HepG2 (cell line): ENCODE measurements around the gene PCBP4. TPM values are rescaled to one million over a fixed set of nuclear protein-coding genes. Genes with fewer than 3 reads are reported as not detected.

Experiments used
- ATAC-seq: fragments of 200-7000 bp; cut with Tn5 transposase; 3 replicates; pipeline ENCODE4 v1.9.1; 2020; ENCODE audit warnings: mild to moderate bottlenecking, moderate library complexity
- Bru-seq: library from RNA; stranded (reverse); fragments of 400-500 nt; gene quantifications from one replicate; lab custom pipeline; 2021; lab: Mats Ljungman, UMichigan
- BruChase-seq, 2 experiments: library from RNA; stranded (reverse); fragments of 400-500 nt; gene quantifications; one replicate each; lab custom pipeline; 2021; lab: Mats Ljungman, UMichigan
- BruUV-seq: library from RNA; stranded (reverse); fragments of 400-500 nt; replicated peaks from 2 replicates; lab custom pipeline; 2021; lab: Mats Ljungman, UMichigan
- CTCF ChIA-PET: fragments of 300-600 bp; formaldehyde crosslinking; extraction: SDS; loops from one replicate; lab custom pipeline; 2021; ENCODE audit warnings: low total read pairs, inconsistent platforms, low intra/inter-chr PET ratio; lab: Yijun Ruan, JAX
- POLR2A ChIA-PET: fragments of 350-600 bp; sonication (Branson Sonifier 250); formaldehyde crosslinking; loops from one replicate; lab custom pipeline; 2020; ENCODE audit warnings: antibody characterized with exemption, inconsistent platforms; lab: Yijun Ruan, JAX
- DNase-seq: peaks from one replicate; pipeline ENCODE4 v3.0.0-alpha.2; 2015; ENCODE audit warnings: low spot score
- FAIRE-seq: peaks from 3 replicates; lab custom pipeline; 2011; peaks lifted over from hg19 to GRCh38; lab: Jason Lieb, UNC
- H2AFZ ChIP-seq: one replicate; pipeline ENCODE4 v1.6.1; 2011; ENCODE audit warnings: low read length, inconsistent platforms
- H3K27ac ChIP-seq: fragments of 300-600 bp; 3 replicates; pipeline ENCODE4 v1.8.0; 2011; ENCODE audit warnings: mixed run types, mild to moderate bottlenecking, mixed read lengths, low read length, inconsistent platforms; ENCODE audit not compliant: insufficient read depth; ENCODE audit errors: extremely low read length
- H3K27me3 ChIP-seq, 2 experiments: fragments of 200-600 bp in 1 of 2; 2 replicates in 1 of 2; 3 replicates in 1 of 2; pipeline versions ENCODE4 v1.6.0 to v1.8.0; 2011; ENCODE audit warnings: low read length in 2 of 2, mild to moderate bottlenecking in 2 of 2, moderate library complexity in 2 of 2, inconsistent platforms in 1 of 2; ENCODE audit not compliant: insufficient read depth in 2 of 2, control insufficient read depth in 1 of 2
- H3K36me3 ChIP-seq, 2 experiments: fragments of 200-600 bp in 1 of 2; replicated peaks in 1 of 2; 2 replicates in 1 of 2; 3 replicates in 1 of 2; pipeline versions ENCODE4 v1.5.1 to v1.8.0; 2011; ENCODE audit warnings: low read length in 2 of 2, inconsistent platforms in 1 of 2; ENCODE audit not compliant: insufficient read depth in 2 of 2, control insufficient read depth in 1 of 2
- H3K4me1 ChIP-seq: 2 replicates; pipeline ENCODE4 v1.5.1; 2012; ENCODE audit warnings: low read length, inconsistent platforms; ENCODE audit not compliant: insufficient read depth
- H3K4me2 ChIP-seq: 2 replicates; pipeline ENCODE4 v1.6.0; 2011; ENCODE audit warnings: low read depth, low read length, inconsistent platforms
- H3K4me3 ChIP-seq, 3 experiments: fragments of 200-600 bp in 1 of 3; sonication (generic), shearing (Covaris generic) in 1 of 3; replicated peaks in 1 of 3; 2 replicates each; pipeline ENCODE4 v1.5.1; 2011 to 2016; ENCODE audit warnings: low read length in 3 of 3, inconsistent platforms in 2 of 3, low read depth in 2 of 3, mild to moderate bottlenecking in 2 of 3, control low read depth in 1 of 3, mixed read lengths in 1 of 3; ENCODE audit not compliant: insufficient read depth in 1 of 3
- H3K79me2 ChIP-seq: one replicate; pipeline ENCODE4 v1.6.1; 2011; ENCODE audit warnings: low read length, inconsistent platforms; ENCODE audit not compliant: insufficient read depth
- H3K9ac ChIP-seq: 2 replicates; pipeline ENCODE4 v1.6.0; 2011; ENCODE audit warnings: mild to moderate bottlenecking, low read depth, low read length, inconsistent platforms; ENCODE audit not compliant: insufficient read depth
- H3K9me3 ChIP-seq: 2 replicates; pipeline ENCODE4 v1.5.1; 2012; ENCODE audit warnings: mild to moderate bottlenecking, low read length
- H4K20me1 ChIP-seq: 2 replicates; pipeline ENCODE4 v1.6.0; 2011; ENCODE audit warnings: inconsistent platforms, mild to moderate bottlenecking, low read length, moderate library complexity; ENCODE audit not compliant: insufficient read depth
- CBFB ChIP-seq: sonication (generic); formaldehyde crosslinking; IDR thresholded peaks from 2 replicates; pipeline ENCODE4 v1.4.0; 2020; ENCODE audit warnings: missing genetic modification reagents
- E2F2 ChIP-seq: sonication (generic); formaldehyde crosslinking; IDR thresholded peaks from 2 replicates; pipeline ENCODE4 v1.4.0; 2020; ENCODE audit warnings: missing genetic modification reagents, borderline replicate concordance
- PAX8 ChIP-seq: sonication (generic); formaldehyde crosslinking; IDR thresholded peaks from 2 replicates; pipeline ENCODE4 v1.8.0; 2022; ENCODE audit warnings: mild to moderate bottlenecking, missing genetic modification reagents, borderline replicate concordance
- RARG ChIP-seq: sonication (generic); formaldehyde crosslinking; IDR thresholded peaks from 2 replicates; pipeline ENCODE4 v1.4.0; 2020; ENCODE audit warnings: low read depth, mild to moderate bottlenecking, missing genetic modification reagents
- RFXAP ChIP-seq: sonication (generic); formaldehyde crosslinking; IDR thresholded peaks from 2 replicates; pipeline ENCODE4 v1.4.0; 2020; ENCODE audit warnings: missing genetic modification reagents, borderline replicate concordance
- SOX13 ChIP-seq, 3 experiments: fragments of 450-650 bp in 1 of 3; sonication (generic) in 1 of 3; formaldehyde crosslinking in 1 of 3; IDR thresholded peaks in 2 of 3; conservative IDR thresholded peaks in 1 of 3; 2 replicates each; pipeline versions ENCODE4 v1.5.0 to v1.6.1; 2016 to 2020; ENCODE audit warnings: antibody characterized with exemption in 1 of 3, mild to moderate bottlenecking in 1 of 3, missing compliant biosample characterization in 1 of 3, missing genetic modification reagents in 1 of 3, moderate library complexity in 1 of 3
- SRSF9 ChIP-seq: fragments of 200-400 bp; formaldehyde crosslinking; IDR thresholded peaks from 2 replicates; pipeline ENCODE4 v1.6.1; 2018; ENCODE audit warnings: borderline replicate concordance, mild to moderate bottlenecking, low read depth, low read length; ENCODE audit not compliant: insufficient read depth, poor library complexity, severe bottlenecking
- ZBTB3 ChIP-seq: sonication (generic); formaldehyde crosslinking; IDR thresholded peaks from 2 replicates; pipeline ENCODE4 v1.4.0; 2020; ENCODE audit warnings: low read depth, mild to moderate bottlenecking, moderate library complexity, missing genetic modification reagents, borderline replicate concordance
- ZBTB42 ChIP-seq: sonication (generic); formaldehyde crosslinking; IDR thresholded peaks from 2 replicates; pipeline ENCODE4 v1.5.0; 2020; ENCODE audit warnings: mild to moderate bottlenecking, missing genetic modification reagents
- ZNF274 ChIP-seq: sonication (generic); formaldehyde crosslinking; IDR thresholded peaks from 2 replicates; pipeline ENCODE4 v1.5.1; 2020; ENCODE audit warnings: mild to moderate bottlenecking, missing genetic modification reagents
- ZNF276 ChIP-seq: sonication (generic); formaldehyde crosslinking; IDR thresholded peaks from 2 replicates; pipeline ENCODE4 v1.4.0; 2020; ENCODE audit warnings: mild to moderate bottlenecking, low read depth, missing genetic modification reagents
- ZSCAN31 ChIP-seq: sonication (generic); formaldehyde crosslinking; IDR thresholded peaks from 2 replicates; pipeline ENCODE4 v1.5.0; 2020; ENCODE audit warnings: low read depth, mild to moderate bottlenecking, missing genetic modification reagents
- WGBS: methylation state at CpG from one replicate; pipeline ENCODE4 v1.1.6; 2017; ENCODE audit warnings: low lambda C conversion rate; 5-methylcytosine and 5-hydroxymethylcytosine counted together
- in situ Hi-C: cut with HindIII; loops from 2 replicates; pipeline ENCODE4 v1.10.0; 2017; ENCODE audit warnings: low pct_unique_long_range_greater_than_20kb; ENCODE audit not compliant: extremely low pct_ligation_motif_present
- intact Hi-C: fragments of 100-400 bp; cut with micrococcal nuclease; formaldehyde crosslinking; loops from one replicate; pipeline ENCODE4 v1.10.0; 2022; ENCODE audit not compliant: unreplicated experiment
- long read RNA-seq, 2 experiments: library from RNA in 1 of 2; library from polyadenylated mRNA in 1 of 2; stranded (forward) in 1 of 2; unstranded in 1 of 2; transcript quantifications; one replicate each; pipeline ENCODE4 v2.0.0, GENCODE V29; 2019 to 2022
- polyA minus RNA-seq, 3 experiments: library from RNA; depleted of rRNA, polyadenylated mRNA; stranded (reverse); fragments of >200 nt; gene quantifications; 2 replicates each; pipeline ENCODE4 v1.2.3, GENCODE V29; 2011; ENCODE audit warnings: low replicate concordance in 1 of 3
- polyA plus RNA-seq, 8 experiments: library from polyadenylated mRNA; depleted of rRNA in 3 of 8; stranded (reverse) in 7 of 8; unstranded in 1 of 8; fragments of >200 nt; fragmentation: Illumina TruSeq in 4 of 8; extraction: Trizol in 4 of 8; gene quantifications; 2 replicates each; pipeline versions ENCODE4 v1.2.1 to v1.2.3, GENCODE V29; 2011 to 2016; ENCODE audit warnings: low read depth in 4 of 8, missing spikeins in 1 of 8, mixed read lengths in 1 of 8; ENCODE audit not compliant: insufficient read depth in 1 of 8
- total RNA-seq, 5 experiments: library from RNA; depleted of rRNA; stranded (reverse); fragments of >200 nt; fragmentation: Illumina TruSeq; extraction: Trizol; gene quantifications; 2 replicates each; pipeline ENCODE4 v1.2.3, GENCODE V29; 2016; ENCODE audit warnings: low read depth in 1 of 5

PCBP4 gene
- total RNA-seq (2016; rRNA removed; fragmentation: Illumina TruSeq; extraction: Trizol) (32.5 and 36.8 TPM in 2 replicates), polyA plus RNA-seq (2011; rRNA removed) (51.3 and 58.9 TPM in 2 replicates), polyA minus RNA-seq (2011; rRNA and poly(A)+ RNA removed; ENCODE audit: low replicate concordance) (19.8 and 51.2 TPM in 2 replicates), Bru-seq, nascent RNA (percentile 66 among the genes with signal in this experiment), BruChase-seq, experiment 1, labeled RNA remaining after a 6-hour chase (percentile 92 among the genes with signal in this experiment), BruChase-seq, experiment 2, labeled RNA remaining after a 2-hour chase (percentile 82 among the genes with signal in this experiment)
- 26.7 and 28.9 TPM in 2 replicates for total RNA-seq (2016; cell fraction: cytosol; rRNA removed; fragmentation: Illumina TruSeq; extraction: Trizol; ENCODE audit: low read depth)
- total RNA-seq (2016; cell fraction: insoluble cytoplasmic fraction; rRNA removed; fragmentation: Illumina TruSeq; extraction: Trizol): 31.0 and 37.9 TPM in 2 replicates
- total RNA-seq (2016; cell fraction: membrane; rRNA removed; fragmentation: Illumina TruSeq; extraction: Trizol): 44.9 and 54.5 TPM in 2 replicates
- 17.4 and 21.9 TPM in 2 replicates for total RNA-seq (2016; cell fraction: nucleus; rRNA removed; fragmentation: Illumina TruSeq; extraction: Trizol)
- polyA plus RNA-seq (2011; cell fraction: cytosol; rRNA removed): 33.8 and 49.2 TPM in 2 replicates
- 143 and 178 TPM in 2 replicates for polyA plus RNA-seq (2011; cell fraction: nucleus; rRNA removed)
- polyA plus RNA-seq (2012): 14.2 and 28.3 TPM in 2 replicates
- 36.6 and 43.0 TPM in 2 replicates for polyA plus RNA-seq (2016; cell fraction: cytosol; fragmentation: Illumina TruSeq; extraction: Trizol; ENCODE audit: low read depth)
- polyA plus RNA-seq (2016; cell fraction: insoluble cytoplasmic fraction; fragmentation: Illumina TruSeq; extraction: Trizol; ENCODE audit: low read depth): 42.3 and 45.0 TPM in 2 replicates
- polyA plus RNA-seq (2016; cell fraction: membrane; fragmentation: Illumina TruSeq; extraction: Trizol; ENCODE audit: low read depth): 49.2 and 54.4 TPM in 2 replicates
- polyA plus RNA-seq (2016; cell fraction: nucleus; fragmentation: Illumina TruSeq; extraction: Trizol; ENCODE audit: insufficient read depth, low read depth): 57.5 and 60.6 TPM in 2 replicates
- polyA minus RNA-seq (2011; cell fraction: cytosol; rRNA and poly(A)+ RNA removed): 15.7 and 19.8 TPM in 2 replicates
- polyA minus RNA-seq (2011; cell fraction: nucleus; rRNA and poly(A)+ RNA removed): 12.0 and 15.7 TPM in 2 replicates
- long read RNA-seq, experiment 1, transcript PCBP4-202 (13 exons, 2,015 nt): major isoform, 7 of 28 reads
- long read RNA-seq, experiment 1, partial matches to known transcripts: 0 of 28 reads
- long read RNA-seq, experiment 1, other reads (novel, unspliced or antisense): 20 of 28 reads
- long read RNA-seq, experiment 2, transcript PCBP4-202 (13 exons, 2,015 nt): major isoform, 28 of 190 reads
- long read RNA-seq, experiment 2, partial matches to known transcripts: 28 of 190 reads
- long read RNA-seq, experiment 2, other reads (novel, unspliced or antisense): 131 of 190 reads

- no peaks in the 10 kb centered on the region for H3K9me3 ChIP-seq
- DNase-seq: peak; percentile 70
- H3K36me3 ChIP-seq: peaks cover 2 to 5% of the 10 kb centered on the region in 2 experiments; a peak in 2 of 5 replicates
- peaks cover 89% of the 10 kb centered on the region for H3K4me1 ChIP-seq
- H4K20me1 ChIP-seq: no peaks in the 10 kb centered on the region
- no peaks in the 10 kb centered on the region for H3K27me3 ChIP-seq
- peaks cover 6% of the 10 kb centered on the region for H3K79me2 ChIP-seq
- H3K4me3 ChIP-seq: peak within 1 kb of the TSS; percentile 72 to 89 (median 87)
- CTCF ChIA-PET: no interaction called here
- TSS peak; percentile 79 for BruUV-seq
- peak within 1 kb of the TSS; percentile 81 for H3K27ac ChIP-seq
- H2AFZ ChIP-seq: no peak within 1 kb of the TSS
- POLR2A ChIA-PET: interaction anchor here (1.1 to 6.8 kb wide), 6 partner anchors 16 to 210 kb away, joined by 4 to 80 read pairs (median 9); partner anchors contain the start of genes ACY1, PARP3, RPL29 and RRP9
- intact Hi-C loops (no loop called here), in situ Hi-C loops (no loop called here)
- H3K9ac ChIP-seq: peak within 1 kb of the TSS; percentile 89
- no peak for FAIRE-seq
- ATAC-seq: peak; percentile 76
- peak within 1 kb of the TSS; percentile 99 for H3K4me2 ChIP-seq
- 9% methylated on average over 14 of the region's 90 CpGs for WGBS
- TF ChIP-seq CBFB (CRISPR knock-in tag) (no peak), ZNF274 (CRISPR knock-in tag) (no peak; the same call in 1 of the 2 replicates), ZNF276 (no peak), ZBTB3 (CRISPR knock-in tag) (no peak), ZSCAN31 (no peak), SRSF9 (no peak), E2F2 (no peak), ZBTB42 (CRISPR knock-in tag) (no peak), SOX13 (IDR thresholded peaks at IDR 0.05) (no peak), SOX13 (CRISPR knock-in tag; conservative IDR thresholded peaks at IDR 0.05 in 1 of 2, IDR thresholded peaks at IDR 0.05 in 1 of 2) (no peak; a peak in 1 of 4 replicates), PAX8 (CRISPR knock-in tag) (no peak), RFXAP (no peak), RARG (CRISPR knock-in tag) (no peak)
Measured at GRCh38 chr3:51967384-51968169, at the start of gene PCBP4. Gene PCBP4 (minus strand): TSS chr3:51967454. CDS start chr3:51961240, 6,214 bp downstream.
